ENCODE results near the gene NFIX.

Gene NFIX

GRCh38 chr19:13060233-13060963 lies 65.1 kb downstream of the NFIX start:
- DNase-seq = peak; percentile 74

GRCh38 chr19:13060964-13061927 lies 66.0 kb downstream of the NFIX start:
- DNase-seq = peak; percentile 86

DNA sequence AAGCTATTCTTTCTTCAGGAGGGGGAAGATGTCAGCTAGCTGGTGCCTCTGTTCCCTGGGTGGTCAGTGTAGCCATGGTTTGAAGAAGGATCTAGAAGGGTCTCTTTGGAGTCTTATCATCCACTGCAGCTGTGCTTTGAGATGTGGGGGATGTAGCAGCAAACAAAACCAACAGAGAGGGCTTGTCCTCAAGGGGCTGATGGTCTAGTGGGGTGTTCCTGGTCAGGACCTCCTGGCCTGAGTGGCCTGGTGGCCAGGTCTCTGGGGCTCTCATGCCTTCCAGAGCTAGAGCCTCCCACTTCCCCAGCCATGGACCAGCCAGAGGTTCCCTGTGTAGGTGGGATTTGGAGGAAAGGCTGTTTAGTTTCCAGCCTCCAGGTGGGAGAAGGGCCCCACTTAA lies 67.0 kb downstream of the NFIX start:
- no peak for DNase-seq

GRCh38 chr19:13063461-13064091 lies 68.3 kb downstream of the NFIX start:
- DNase-seq = no peak

- DNase-seq = no peak
Measured at GRCh38 chr19:13064092-13064489, 68.8 kb downstream of the NFIX start.

- no peak for DNase-seq
Measured at GRCh38 chr19:13066226-13066625, 71.0 kb downstream of the NFIX start.

DNA sequence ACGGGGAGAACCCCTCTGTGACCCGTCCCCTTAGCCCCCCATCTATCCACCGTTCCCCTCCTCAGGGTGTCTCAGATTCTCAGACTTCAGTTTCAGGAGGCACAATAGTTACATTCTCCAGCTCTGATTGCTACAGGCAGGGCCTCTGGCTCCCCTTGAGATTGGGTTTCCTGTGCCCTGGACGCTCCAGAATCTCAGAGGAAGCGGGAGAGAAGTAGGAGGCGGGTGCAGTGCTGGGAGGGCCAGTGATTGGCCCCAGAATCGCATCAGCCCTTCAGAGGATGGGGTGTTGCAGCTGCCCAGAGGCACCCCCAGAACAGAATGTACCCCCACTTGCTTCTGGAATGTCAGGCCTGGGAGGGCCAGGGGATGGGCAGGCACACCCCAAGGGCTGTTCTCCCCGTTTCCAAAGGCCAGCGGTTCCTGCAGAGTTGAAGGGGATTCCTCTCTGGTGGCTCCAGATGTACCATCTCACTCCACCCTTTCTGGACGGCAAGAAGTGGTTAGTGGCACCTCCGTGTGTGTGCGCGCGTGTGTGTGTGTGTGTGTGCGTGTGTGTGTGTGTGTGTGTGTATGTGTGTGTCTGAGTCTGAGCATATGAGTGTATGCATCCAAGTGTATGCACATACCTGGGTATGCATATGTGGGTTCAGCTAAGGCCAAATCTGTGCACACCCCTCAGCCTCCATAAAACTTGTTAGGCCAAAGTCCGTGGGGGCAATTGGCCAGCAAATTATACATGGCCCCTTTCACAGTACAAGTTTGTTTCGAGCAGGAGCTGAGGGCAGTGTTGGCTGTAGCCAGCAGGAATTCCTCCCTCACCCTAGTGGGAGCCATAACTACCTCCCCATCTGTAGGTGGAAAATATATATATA lies 71.9 kb downstream of the NFIX start:
- DNase-seq = no peak

- no peak for DNase-seq
Measured at GRCh38 chr19:13068085-13068846, 73.0 kb downstream of the NFIX start.

DNA sequence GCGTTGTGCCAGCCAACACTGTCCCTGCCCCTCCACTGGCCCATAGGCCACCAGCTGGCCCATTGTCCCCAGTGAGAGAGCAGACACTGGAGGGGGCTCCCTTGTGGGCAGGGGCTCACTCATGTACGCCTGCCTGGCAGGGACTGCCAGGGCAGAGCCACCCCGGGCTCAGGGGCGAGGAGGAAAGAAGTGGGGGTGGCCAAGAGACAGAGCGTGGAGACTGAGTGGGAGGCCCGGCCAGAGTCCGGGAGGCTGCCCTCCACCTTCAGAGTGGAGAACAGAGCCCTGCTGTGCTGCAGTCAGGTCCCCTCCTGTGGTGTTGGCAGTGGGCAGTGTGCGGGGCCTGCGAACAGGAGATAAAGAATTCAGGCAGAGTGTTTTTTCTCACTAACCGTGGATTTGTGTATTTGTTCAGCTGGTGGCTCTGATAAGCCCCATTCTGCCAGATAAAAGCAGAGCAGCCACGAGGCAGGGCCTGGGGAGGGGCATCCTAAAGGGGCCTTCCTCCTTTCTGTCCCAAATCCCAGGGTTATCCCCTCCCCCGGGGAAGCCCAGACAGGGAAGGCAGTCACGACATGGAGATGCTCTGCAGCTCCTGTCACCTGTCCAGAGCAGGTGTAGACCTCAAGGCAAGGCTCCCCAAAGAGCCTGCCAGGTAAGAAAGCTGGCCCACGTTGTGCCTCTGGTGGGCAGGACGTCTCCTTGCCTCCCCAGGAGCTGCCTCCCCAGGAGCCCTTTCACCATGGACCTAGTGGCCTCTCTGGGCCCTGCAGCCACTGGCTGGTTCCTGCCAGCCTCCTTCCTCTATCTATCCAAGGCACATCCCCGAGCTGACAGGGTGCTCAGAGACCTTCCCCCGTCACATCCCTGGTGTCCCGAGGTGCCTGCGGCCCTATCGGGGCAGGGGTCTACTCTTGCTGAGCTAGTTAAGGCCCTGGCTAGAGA lies 74.4 kb downstream of the NFIX start:
- no peak for DNase-seq

GRCh38 chr19:13070425-13071140 lies 75.3 kb downstream of the NFIX start:
- DNase-seq = no peak

DNA sequence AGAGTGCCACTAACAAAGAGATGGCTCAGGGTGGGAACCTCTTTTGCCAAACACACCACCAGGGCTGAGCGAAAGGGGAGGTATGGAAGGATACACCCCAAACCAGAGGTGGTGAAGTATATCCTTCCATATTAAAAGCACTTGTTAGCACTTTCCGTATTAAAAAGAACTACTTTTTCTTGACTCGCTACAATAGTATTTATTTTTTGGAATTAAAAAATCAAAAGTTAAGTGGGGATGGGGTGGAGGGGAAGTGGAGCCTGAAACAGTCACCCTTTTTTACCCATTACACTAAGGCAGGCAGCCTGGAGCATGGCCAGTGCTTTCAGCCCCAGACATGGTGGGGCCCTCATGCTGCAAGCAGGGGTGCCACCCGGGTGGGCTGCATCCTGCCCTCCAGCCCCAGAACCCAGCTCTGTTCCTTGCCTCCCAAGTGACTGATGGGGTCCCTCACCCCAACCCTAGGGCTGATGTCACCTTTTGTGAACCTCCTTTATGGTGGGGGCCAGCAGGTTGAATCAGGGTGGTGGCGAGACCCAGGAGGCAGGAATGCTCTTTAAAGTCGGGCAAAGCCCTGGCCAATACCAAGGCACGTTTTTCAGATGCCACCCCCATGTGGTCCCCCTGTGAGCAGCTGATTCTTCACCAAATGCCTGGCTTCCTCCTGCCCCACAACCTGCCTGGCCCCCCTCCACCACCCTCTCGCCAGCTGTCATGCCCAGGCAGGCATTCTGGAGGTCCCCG lies 76.3 kb downstream of the NFIX start:
- DNase-seq = no peak

DNA sequence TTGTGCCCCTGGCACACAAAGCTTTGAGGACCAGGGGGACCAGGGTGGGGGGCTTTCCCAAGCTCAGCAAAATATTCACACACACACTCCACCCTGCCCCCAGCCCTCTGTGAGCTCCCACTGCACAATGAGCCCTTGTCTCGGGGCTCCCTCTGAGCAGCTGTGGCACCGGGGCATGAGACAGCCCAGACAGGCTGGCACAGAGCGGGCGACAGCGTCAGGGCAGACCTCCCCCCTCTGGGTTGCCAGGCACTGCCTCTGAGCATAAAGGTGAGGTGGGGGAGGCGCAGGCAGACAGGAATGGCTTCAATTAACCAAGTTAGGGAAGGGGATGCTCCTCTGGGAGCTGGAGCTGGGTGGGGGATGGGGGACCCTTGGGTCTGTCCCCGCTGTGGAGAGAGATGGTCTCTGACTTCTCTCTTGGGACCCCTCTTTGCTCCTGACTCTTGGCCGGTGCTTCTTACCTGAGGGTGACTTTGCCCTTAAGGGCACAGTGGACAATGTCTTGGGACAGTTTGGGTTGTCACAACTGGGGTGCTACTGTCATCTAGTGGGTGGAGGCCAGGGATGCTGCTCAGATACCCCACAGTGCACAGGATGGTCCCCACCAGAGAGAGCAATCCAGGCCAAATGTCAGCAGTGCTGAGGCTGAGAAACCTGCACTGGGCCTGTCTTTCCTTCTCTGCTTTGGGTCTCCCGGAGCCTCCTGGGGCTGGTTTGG lies 77.1 kb downstream of the NFIX start:
- no peak for DNase-seq

DNA sequence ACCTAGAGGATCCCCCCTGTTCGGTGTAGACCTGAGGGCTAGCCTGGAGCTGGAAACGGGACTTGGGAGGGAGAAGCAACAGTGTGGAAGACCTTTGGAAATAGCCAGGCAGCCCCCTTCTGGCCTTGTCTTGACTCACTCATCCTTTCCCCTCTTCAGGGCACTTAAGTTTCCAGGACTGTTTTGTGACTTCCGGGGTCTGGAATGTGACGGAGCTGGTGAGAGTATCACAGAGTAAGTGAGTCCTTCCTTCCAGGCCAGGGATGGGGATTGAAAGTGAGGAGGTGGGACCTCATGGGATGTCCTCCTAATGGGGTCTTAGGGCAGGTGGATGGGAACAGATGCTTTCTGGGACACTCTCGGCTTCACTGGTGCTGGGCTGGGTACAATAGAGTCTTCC lies 78.0 kb downstream of the NFIX start:
- DNase-seq = no peak

GRCh38 chr19:13074378-13074777 lies 79.1 kb downstream of the NFIX start:
- DNase-seq = no peak

- no peak for DNase-seq
Measured at GRCh38 chr19:13076320-13076719, 81.0 kb downstream of the NFIX start.

- DNase-seq = no peak
Measured at GRCh38 chr19:13076787-13077186, 81.5 kb downstream of the NFIX start.

- DNase-seq = no peak
Measured at GRCh38 chr19:13077240-13077639, 82.0 kb downstream of the NFIX start.

GRCh38 chr19:13078381-13078780 lies 83.1 kb downstream of the NFIX start:
- no peak for DNase-seq
